Stimulated activated CD8-positive, alpha-beta memory T cell treated with anti-CD3 and anti-CD28 coated beads, Interleukin-4, amount 100 ng/mL, for 4 hours (primary cell): Measurements from ENCODE around the gene PACS1.

ENCODE experiments used
- DNase-seq, 2 donors: peaks; one replicate each; pipeline ENCODE4 v3.0.0-alpha.2; 2020; ENCODE audit warnings: low read depth in 2 of 2, low spot score in 1 of 2

Gene PACS1

GRCh38 chr11:66176650-66177049 lies 106.6 kb downstream of the PACS1 start:
- DNase-seq = no peak

GRCh38 chr11:66178183-66178582 lies 108.1 kb downstream of the PACS1 start:
- no peak for DNase-seq

GRCh38 chr11:66178871-66179270 lies 108.8 kb downstream of the PACS1 start:
- DNase-seq = no peak

GRCh38 chr11:66181632-66182315 lies 111.7 kb downstream of the PACS1 start:
- no peak for DNase-seq

- no peak for DNase-seq
Observed at GRCh38 chr11:66183494-66184048, 113.5 kb downstream of the PACS1 start.

GRCh38 chr11:66184728-66185127 lies 114.7 kb downstream of the PACS1 start:
- DNase-seq = no peak

GRCh38 chr11:66186470-66186869 lies 116.4 kb downstream of the PACS1 start:
- DNase-seq = no peak

GRCh38 chr11:66187453-66187852 lies 117.4 kb downstream of the PACS1 start:
- DNase-seq = no peak

GRCh38 chr11:66188580-66188979 lies 118.5 kb downstream of the PACS1 start:
- no peak for DNase-seq

GRCh38 chr11:66189031-66189745 lies 119.1 kb downstream of the PACS1 start:
- no peak for DNase-seq

GRCh38 chr11:66190786-66191185 lies 120.7 kb downstream of the PACS1 start:
- DNase-seq = no peak

- no peak for DNase-seq
Observed at GRCh38 chr11:66192181-66192863, 122.2 kb downstream of the PACS1 start.

- no peak for DNase-seq
Observed at GRCh38 chr11:66194391-66194790, 124.3 kb downstream of the PACS1 start.

GRCh38 chr11:66195867-66196266 lies 125.8 kb downstream of the PACS1 start:
- no peak for DNase-seq

GRCh38 chr11:66203847-66204246 lies 133.8 kb downstream of the PACS1 start:
- no peak for DNase-seq

- DNase-seq = no peak
Observed at GRCh38 chr11:66204412-66204811, 134.3 kb downstream of the PACS1 start.

GRCh38 chr11:66207816-66208215 lies 137.7 kb downstream of the PACS1 start:
- no peak for DNase-seq

- DNase-seq = no peak
Observed at GRCh38 chr11:66211100-66211499, 141.0 kb downstream of the PACS1 start.

- no peak for DNase-seq
Observed at GRCh38 chr11:66216911-66217310, 146.8 kb downstream of the PACS1 start.

GRCh38 chr11:66218036-66218435 lies 148.0 kb downstream of the PACS1 start:
- DNase-seq = no peak

GRCh38 chr11:66218846-66219620 lies 149.0 kb downstream of the PACS1 start:
- DNase-seq = no peak
